ENCODE data around the gene TIMM10B.

Gene TIMM10B

GRCh38 chr11:6483015-6483414 lies 1.7 kb downstream of the TIMM10B start:
- Histone ChIP-seq H4K20me1 (ENCODE audit: low read depth, low read length) (no peaks in the 10 kb centered on the region; the same call in 1 of the 2 replicates), H3K79me2 (ENCODE audit: insufficient read depth, low read length) (peaks cover 40% of the 10 kb centered on the region), H3K4me3 (ENCODE audit: insufficient read depth, low read length, poor library complexity, severe bottlenecking) (no peak overlapping the region), H3K36me3 (ENCODE audit: low read length) (peaks cover 30% of the 10 kb centered on the region), H3K27ac (ENCODE audit: low read depth, low read length) (no peak overlapping the region), H3K9ac (ENCODE audit: low read length) (peak overlapping the region; percentile 73; the same call in 1 of the 2 replicates), H3F3A (ENCODE audit: insufficient read depth) (no peaks in the 10 kb centered on the region), H3K9me3 (ENCODE audit: insufficient read depth, low read length) (no peaks in the 10 kb centered on the region), H2AFZ (ENCODE audit: low read depth, low read length, severe bottlenecking) (no peak overlapping the region), H3K9me2 (replicated peaks; ENCODE audit: insufficient read depth, low read length) (no peaks in the 10 kb centered on the region), H3K27me3 (ENCODE audit: low read length) (no peaks in the 10 kb centered on the region), H3K4me2 (ENCODE audit: low read depth, low read length, poor library complexity, severe bottlenecking) (peak overlapping the region; percentile 63)
- no peak for TF ChIP-seq CTCF (IDR thresholded peaks at IDR 0.05; ENCODE audit: insufficient read depth, low read length, poor library complexity, severe bottlenecking)
- TF ChIP-seq EZH2phosphoT487 (conservative IDR thresholded peaks at IDR 0.05; ENCODE audit: low read length), result no peak

- Histone ChIP-seq H3K4me2 (ENCODE audit: low read depth, low read length, poor library complexity, severe bottlenecking) (no peak overlapping the region), H3K9me2 (replicated peaks; ENCODE audit: insufficient read depth, low read length) (no peaks in the 10 kb centered on the region), H3K36me3 (ENCODE audit: low read length) (peaks cover 32% of the 10 kb centered on the region), H3K27ac (ENCODE audit: low read depth, low read length) (no peak overlapping the region), H3F3A (ENCODE audit: insufficient read depth) (no peaks in the 10 kb centered on the region), H3K27me3 (ENCODE audit: low read length) (no peaks in the 10 kb centered on the region), H3K9ac (ENCODE audit: low read length) (no peak overlapping the region), H3K79me2 (ENCODE audit: insufficient read depth, low read length) (peaks cover 32% of the 10 kb centered on the region), H3K4me3 (ENCODE audit: insufficient read depth, low read length, poor library complexity, severe bottlenecking) (no peak overlapping the region), H2AFZ (ENCODE audit: low read depth, low read length, severe bottlenecking) (no peak overlapping the region), H4K20me1 (ENCODE audit: low read depth, low read length) (no peaks in the 10 kb centered on the region; the same call in 1 of the 2 replicates), H3K9me3 (ENCODE audit: insufficient read depth, low read length) (no peaks in the 10 kb centered on the region)
- no peak for TF ChIP-seq CTCF (IDR thresholded peaks at IDR 0.05; ENCODE audit: insufficient read depth, low read length, poor library complexity, severe bottlenecking)
- TF ChIP-seq EZH2phosphoT487 (conservative IDR thresholded peaks at IDR 0.05; ENCODE audit: low read length), result no peak
Measured at GRCh38 chr11:6485661-6486060, 4.4 kb downstream of the TIMM10B start.

- Histone ChIP-seq H3F3A (ENCODE audit: insufficient read depth) (no peaks in the 10 kb centered on the region), H3K9me2 (replicated peaks; ENCODE audit: insufficient read depth, low read length) (no peaks in the 10 kb centered on the region), H3K9ac (ENCODE audit: low read length) (no peak overlapping the region), H3K4me3 (ENCODE audit: insufficient read depth, low read length, poor library complexity, severe bottlenecking) (no peak overlapping the region), H2AFZ (ENCODE audit: low read depth, low read length, severe bottlenecking) (no peak overlapping the region), H3K79me2 (ENCODE audit: insufficient read depth, low read length) (peaks cover 28% of the 10 kb centered on the region), H3K27ac (ENCODE audit: low read depth, low read length) (no peak overlapping the region), H3K27me3 (ENCODE audit: low read length) (no peaks in the 10 kb centered on the region), H3K36me3 (ENCODE audit: low read length) (peaks cover 32% of the 10 kb centered on the region), H4K20me1 (ENCODE audit: low read depth, low read length) (no peaks in the 10 kb centered on the region; the same call in 1 of the 2 replicates), H3K4me2 (ENCODE audit: low read depth, low read length, poor library complexity, severe bottlenecking) (no peak overlapping the region), H3K9me3 (ENCODE audit: insufficient read depth, low read length) (no peaks in the 10 kb centered on the region)
- TF ChIP-seq EZH2phosphoT487 (conservative IDR thresholded peaks at IDR 0.05; ENCODE audit: low read length) (no peak), CTCF (IDR thresholded peaks at IDR 0.05; ENCODE audit: insufficient read depth, low read length, poor library complexity, severe bottlenecking) (no peak)
Measured at GRCh38 chr11:6486256-6486655, 5.0 kb downstream of the TIMM10B start.
